Activated T-helper 1 cell treated with anti-CD3 and anti-CD28 coated beads, Interleukin-2, amount 50 U/mL, for 16 hours (primary cell): ENCODE data around the gene PRSS57.
"Not testable (repeated sequence)": the region's sequence is repeated elsewhere in the genome, so short reads cannot be mapped to it uniquely, and the experiment has no call there.

Source experiments
- DNase-seq, 2 donors: peaks; one replicate each; pipeline ENCODE4 v3.0.0-alpha.2; 2020; ENCODE audit warnings: low read depth in 1 of 2, low spot score in 1 of 2

Gene PRSS57

DNA sequence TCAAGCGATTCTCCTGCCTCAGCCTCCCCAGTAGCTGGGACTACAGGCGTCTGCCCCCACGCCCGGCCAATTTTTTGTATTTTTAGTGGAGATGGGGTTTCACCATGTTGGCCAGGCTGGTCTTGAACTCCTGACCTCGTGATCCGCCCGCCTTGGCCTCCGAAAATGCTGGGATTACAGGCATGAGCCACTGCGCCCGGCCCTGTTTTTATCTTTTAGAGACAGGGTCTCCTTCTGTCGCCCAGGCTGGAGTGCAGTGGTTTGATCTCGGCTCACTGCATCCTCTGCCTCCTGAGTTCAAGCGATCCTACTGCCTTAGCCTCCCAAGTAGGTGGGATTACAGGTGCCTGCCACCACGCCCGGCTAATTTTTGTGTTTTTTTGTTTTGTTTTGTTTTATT lies 3.3 kb upstream of the PRSS57 start:
- not testable (repeated sequence) for DNase-seq

DNA sequence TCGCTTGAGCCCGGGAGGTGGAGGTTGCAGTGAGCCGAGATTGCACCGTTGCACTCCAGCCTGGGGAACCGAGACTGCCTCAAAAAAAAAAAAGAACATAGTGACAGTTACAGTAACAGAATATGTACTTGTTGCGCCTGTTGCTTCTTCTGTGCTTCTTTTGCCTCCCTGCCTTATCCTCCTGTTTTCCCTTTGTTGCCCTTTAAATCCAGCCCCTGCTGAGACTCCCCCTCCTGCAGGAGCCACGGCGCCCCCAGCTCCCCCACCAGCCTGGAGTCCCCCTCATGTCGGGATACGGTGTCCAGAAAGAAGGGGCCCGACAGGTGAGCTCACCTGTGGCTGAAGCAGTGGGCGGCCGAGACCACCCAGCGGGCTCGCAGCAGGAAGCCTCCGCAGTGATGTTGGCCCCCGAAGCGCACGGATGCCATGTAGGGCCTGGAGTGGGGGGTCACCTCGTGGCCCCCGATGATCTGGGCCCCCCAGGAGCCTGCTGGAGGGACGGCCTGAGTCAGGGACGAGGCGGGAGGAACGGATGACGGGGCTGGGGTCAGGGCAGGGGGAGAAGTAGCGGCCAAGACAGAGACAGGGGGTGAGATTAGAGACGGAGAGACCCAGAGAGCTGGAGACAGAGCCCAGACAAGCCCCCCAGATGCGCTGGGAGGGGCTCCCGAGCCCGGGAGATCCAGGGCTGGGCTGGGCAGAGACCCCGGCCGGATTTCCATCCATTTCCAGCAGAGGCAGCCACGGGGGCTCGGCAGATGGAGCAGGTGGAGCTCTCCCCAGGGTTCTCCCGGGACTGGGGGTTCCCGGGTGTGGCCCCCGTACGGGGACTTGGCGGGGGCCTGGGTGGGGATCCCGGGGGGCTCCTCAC lies 536 bp downstream of the PRSS57 start:
- DNase-seq, result no peak

DNA sequence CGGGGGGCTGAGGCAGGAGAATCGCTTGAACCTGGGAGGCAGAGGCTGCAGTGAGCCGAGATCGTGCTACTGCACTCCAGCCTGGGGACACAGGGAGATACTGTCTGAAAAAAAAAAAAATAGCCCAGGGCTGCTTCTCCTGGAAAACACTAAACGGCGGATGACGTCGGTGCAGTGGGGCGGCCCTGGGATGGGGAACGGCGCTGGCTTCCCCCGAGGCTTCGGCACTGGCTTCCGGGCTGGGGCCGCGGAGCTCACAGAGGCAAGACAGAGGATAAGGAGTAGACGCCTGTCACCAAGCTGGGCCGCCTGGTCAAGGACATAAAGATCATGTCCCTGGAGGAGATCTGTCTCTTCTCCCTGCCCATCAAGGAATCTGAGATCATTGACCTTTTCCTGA lies 5.0 kb downstream of the PRSS57 start:
- no peak for DNase-seq

DNA sequence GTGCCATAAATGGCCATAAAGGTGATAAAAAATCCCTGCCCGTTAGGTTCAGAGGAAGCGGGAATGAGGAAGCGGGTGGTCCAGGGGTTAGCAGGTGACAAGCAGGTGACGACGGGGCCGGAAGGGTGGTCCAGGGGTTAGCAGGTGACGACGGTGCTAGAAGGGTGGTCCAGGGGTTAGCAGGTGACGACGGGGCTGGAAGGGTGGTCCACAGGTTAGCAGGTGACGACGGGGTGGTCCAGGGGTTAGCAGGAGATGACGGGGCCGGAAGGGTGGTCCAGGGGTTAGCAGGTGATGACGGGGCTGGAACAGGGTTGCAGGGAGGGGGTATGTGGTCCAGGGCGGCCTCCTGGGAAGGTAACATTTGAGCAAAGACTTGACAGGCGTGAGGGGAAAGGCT lies 6.3 kb downstream of the PRSS57 start:
- DNase-seq, result no peak

DNA sequence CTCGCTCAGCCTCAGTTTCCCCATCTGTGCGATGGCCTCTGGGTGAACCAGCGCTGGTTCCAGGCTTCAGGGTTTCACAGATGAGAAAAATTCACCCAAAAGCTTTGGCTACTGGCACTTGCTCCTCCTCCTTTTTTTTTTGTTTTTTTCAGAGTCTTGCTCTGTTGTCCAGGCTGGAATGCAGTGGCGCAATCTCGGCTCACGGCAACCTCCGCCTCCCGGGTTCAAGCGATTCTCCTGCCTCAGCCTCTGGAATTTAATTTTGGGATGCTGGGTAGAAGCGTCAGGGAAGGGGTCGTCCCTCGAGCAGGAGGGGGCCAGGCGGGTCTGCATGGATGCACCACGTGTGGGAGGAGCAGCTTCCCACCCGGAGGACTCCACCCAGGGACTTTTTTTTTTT lies 7.0 kb downstream of the PRSS57 start:
- no peak for DNase-seq

DNA sequence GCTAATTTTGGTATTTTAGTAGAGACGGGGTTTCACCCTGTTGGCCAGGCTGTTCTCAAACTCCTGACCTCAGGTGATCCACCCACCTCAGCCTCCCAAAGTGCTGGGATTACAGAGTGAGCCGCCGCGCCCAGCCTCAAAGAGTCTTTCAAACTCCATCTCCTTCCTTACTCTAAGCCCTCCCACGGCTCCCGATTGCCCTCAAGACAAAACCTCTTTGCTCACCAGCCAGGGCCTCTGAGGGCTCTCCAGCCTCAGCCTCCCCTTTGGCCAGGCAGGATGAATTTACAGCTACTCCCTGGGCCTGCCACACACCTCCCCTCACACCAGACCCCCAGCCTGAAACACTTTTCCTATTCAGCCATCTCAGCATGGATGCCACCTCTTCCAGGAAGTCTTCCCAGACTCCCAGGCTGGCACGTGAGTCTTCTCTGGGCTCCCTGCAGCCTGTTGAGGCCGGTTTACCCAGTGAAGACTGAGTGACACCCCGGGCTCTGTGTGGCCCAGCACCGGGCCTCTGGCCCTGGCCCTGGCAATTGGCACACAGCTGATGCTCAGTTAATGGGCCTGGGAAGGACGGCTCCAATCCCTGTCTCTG lies 7.6 kb downstream of the PRSS57 start:
- no peak for DNase-seq

DNA sequence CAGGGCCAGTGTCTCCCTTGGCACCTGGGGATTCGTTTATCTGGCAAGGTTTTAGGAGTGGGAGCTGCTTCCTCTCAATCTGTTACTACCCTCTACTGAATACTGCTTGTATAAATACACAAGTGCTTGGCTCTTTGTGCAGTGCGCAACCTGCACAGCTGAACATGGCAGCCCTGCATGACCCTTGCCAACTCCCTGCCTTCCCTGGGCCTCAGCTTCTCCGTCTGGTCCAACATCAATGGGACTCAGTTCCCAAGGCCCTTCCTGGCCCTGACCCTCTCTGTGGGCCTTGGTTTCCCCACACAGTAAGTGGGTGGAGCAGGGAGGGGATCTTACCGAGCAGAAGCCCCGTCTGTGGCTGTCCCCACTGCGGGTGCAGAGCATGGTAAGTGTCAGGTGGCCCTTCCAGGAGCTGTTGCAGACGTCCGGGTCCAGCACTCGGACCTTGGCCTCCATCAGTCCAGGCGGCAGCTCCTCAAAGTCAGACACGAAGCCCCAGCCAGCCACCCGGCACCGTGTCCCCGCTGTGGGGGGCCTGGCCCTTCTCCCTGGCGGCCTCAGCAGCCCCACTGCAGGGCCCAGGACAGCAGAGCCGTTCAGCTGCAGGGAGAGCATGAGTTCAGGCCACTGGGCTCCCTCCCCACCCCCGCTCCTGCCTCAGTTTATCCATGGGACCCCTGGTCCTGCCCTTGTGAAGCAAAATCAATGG lies 8.5 kb downstream of the PRSS57 start:
- no peak for DNase-seq

DNA sequence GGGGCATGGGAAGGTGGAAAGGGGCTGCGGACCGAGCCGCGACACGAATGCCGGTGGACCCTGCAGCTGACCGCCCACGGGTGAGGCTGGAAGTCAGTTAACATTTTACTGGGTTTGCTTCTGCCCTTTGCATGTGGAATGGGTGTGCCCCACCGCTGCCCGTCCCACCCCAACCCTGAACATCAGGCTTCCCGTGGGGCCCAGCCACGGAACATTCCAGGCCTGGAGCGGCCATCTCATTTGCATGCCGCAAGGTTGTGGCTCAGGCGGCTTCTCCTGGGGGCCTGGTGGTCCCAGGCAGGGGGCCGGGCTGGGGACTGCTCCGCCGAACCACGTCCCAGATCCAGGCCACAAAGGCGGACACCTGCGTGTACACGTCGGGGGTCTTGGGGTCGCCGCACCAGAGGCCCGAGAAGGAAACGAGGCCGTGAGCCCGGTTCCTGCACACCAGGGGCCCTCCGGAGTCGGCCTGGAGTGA lies 9.8 kb downstream of the PRSS57 start:
- DNase-seq, result no peak

DNA sequence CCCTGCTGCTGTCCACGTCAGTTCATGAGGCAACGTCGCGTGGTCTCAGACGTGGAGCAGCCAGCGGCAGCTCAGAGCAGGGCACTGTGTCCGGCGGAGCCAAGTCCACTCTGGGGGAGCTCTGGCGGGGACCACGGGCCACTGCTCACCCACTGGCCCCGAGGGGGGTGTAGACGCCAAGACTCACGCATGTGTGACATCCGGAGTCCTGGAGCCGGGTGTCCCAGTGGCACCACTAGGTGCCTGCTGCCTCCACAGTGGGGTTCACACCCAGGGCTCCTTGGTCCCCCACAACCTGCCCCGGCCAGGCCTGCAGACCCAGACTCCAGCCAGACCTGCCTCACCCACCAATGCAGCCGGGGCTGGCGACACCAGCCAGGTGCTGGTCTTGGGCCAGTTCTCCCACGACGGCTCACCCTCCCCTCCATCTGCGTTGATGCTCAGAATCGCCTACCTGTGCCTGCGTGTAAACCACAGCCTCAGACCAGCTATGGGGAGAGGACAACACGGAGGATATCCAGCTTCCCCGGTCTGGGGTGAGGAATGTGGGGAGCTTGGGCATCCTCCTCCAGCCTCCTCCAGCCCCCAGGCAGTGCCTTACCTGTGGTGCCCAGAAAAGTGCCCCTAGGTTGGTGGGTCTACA lies 12.5 kb downstream of the PRSS57 start:
- no peak for DNase-seq

DNA sequence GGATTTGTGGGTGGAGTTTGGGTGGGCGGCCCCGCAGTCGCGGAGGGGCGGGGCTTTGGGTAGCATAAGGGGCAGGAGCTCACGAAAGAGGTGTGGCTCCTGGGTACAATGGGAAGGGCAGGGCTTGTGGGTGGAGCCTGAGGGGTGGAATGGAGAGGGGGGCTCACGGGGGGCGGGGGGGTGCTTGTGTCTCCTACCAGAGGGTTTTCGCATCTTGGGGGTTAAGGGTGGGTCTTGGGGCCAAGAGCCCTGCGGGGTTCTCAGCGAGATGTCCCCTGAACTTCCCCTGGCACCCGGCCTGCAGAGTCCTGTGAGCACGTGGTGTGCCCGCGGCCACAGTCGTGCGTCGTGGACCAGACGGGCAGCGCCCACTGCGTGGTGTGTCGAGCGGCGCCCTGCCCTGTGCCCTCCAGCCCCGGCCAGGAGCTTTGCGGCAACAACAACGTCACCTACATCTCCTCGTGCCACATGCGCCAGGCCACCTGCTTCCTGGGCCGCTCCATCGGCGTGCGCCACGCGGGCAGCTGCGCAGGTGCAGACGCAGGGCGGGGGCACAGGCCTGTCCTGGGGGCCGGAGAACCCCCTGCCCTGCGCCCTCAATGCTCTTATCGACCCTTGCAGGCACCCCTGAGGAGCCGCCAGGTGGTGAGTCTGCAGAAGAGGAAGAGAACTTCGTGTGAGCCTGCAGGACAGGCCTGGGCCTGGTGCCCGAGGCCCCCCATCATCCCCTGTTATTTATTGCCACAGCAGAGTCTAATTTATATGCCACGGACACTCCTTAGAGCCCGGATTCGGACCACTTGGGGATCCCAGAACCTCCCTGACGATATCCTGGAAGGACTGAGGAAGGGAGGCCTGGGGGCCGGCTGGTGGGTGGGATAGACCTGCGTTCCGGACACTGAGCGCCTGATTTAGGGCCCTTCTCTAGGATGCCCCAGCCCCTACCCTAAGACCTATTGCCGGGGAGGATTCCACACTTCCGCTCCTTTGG lies 13.9 kb downstream of the PRSS57 start:
- DNase-seq, result no peak

DNA sequence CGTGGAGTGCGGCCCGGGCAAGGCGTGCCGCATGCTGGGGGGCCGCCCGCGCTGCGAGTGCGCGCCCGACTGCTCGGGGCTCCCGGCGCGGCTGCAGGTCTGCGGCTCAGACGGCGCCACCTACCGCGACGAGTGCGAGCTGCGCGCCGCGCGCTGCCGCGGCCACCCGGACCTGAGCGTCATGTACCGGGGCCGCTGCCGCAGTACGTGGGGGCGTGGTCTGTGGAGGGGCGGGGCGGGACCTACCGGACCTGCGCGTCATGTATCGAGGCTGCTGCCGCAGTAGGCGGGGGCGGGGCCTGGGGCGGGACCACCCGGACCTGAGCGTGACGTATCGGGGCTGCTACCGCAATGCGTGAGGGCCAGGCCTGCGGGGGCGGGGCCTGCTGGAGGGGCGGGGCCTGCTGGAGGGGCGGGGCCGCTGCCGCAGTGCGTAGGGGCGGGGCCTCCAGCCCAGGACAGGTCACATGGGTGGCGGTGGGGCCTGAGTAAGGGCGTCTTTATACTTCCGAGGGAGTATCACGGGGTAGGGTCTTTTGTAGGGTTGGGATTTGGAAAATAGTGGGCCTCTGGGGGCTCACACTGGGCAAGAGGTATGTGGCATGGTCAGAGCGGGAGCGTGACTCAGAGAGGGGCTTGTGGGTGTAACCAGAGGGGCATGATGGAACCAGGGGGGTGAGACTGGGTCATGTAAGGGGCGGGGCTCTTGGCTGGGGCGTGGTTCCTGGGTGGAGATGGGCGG lies 14.8 kb downstream of the PRSS57 start:
- peak; percentile 99 for DNase-seq

DNA sequence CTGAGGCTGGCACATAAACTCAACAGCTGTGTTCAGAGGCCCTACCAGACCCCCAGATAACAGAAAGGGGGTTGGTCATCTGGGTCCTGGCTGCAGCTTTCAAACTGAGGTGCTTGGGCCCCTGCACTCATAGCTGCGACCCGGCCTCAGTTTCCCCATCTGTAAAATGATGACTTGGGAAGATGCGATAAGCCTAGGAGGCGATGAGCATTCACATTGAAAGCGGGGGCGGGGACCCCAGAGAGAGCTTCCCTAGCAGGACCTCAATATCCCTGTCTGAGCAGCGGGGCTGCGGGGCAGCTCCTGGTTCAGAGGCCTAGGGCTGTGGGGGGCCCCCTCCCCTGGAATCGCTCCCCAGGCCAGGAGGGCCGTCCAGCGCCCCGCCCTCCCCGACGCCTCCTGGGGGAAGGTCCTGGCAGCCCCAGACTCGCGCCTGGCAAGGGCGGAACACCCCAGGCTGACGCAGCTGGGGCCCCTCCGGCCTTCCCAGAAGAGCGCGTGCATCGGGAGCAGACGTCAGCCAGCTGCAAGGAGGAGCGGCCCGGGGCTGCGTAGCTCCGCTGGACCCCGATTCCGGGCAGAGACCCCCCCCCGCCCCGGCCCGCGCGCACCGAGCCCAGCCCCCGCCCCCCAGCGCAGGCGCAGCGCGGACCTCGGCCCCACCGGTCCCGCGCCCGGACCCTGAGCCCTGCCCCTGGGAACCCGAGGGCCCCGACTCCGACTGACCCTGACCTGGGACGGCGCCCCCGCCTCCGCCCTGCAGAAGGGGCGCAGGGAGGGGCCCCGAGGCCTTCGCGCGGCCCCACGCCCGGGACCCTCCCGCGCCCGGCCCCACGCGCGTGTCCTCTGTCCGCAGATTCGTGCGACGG lies 15.6 kb downstream of the PRSS57 start:
- DNase-seq, result no peak

DNA sequence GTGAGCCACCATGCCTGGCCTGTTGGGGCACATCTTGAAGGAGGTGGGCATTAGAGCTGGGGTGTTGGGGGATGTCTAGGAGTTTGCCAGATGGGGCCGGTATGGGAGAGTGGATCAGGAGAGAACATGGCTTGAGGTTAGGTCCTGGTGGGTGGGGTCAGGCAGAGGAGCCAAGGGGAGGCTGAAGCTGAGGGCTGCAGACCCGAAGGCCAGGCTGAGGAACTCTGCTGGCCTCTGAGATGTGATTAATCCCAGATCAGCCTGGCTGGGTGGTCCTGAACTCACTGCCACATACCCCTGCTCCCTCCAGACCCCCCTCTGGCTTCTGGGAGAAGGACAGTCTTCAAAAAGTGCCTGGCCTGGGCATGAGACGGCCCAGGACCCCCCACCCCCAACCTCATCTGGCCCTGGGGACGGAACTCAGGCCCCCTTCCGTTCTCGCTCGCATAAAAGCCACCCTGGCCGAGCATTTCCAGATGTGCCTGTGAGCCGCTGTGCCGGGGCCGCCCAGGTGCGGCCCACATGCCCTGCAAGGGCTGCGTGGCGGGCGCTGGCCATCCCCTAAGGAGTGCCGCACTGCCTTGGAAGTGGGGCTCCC lies 16.4 kb downstream of the PRSS57 start:
- DNase-seq, result no peak

DNA sequence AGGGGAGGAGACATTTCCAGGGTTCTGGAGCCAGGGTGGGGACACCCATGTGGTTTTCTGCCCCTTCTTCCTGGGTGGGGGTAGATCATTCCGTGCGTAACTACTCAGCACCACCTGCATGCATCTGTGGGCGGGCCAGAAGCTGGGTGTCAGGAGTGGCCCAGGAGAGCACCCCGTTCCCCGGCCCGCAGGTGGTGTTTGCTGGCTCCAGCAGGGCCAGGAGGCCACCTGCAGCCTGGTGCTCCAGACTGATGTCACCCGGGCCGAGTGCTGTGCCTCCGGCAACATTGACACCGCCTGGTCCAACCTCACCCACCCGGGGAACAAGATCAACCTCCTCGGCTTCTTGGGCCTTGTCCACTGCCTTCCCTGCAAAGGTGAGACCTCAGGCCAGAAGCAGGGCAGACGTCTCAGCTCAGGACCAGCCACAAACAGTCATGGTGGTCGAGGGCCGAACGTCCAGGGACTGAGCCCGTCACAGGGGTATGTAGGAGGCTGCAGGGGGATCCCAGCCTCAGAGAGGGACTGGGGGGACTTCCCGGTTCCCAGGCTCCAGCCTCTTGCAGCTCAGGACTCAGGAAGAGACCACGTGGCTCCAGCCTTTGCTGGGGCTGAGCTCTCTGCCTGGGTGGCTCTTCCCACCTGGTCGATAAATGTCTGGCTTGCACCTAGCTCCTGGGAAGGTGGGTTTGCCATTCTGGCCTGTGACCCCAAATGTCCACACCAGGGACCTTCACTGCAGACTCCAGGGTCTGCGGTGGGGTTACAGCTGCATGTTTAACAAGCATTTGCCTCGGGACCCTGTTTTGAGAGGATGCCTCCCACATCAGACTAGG lies 17.4 kb downstream of the PRSS57 start:
- DNase-seq, result no peak

DNA sequence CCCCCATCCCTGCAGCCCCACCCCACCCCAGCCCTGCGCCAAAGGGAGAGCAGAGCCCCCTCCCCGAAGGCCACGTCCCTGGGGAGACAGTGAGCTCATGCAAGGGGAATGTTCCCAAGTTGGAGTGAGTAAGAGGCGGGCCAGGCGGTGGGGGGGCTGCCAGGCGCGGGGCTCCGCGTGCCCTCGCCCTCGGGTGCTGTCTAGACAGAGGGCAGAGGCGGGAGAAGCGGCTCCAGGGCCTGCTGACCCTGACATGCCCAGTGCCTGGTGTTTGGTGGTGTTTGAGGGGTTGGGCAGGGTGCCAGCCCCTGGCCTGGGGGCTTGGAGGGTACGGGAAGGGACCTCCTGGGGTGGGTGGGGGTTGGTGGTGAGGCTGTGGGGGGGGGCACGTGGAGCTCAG lies 18.1 kb downstream of the PRSS57 start:
- no peak for DNase-seq

DNA sequence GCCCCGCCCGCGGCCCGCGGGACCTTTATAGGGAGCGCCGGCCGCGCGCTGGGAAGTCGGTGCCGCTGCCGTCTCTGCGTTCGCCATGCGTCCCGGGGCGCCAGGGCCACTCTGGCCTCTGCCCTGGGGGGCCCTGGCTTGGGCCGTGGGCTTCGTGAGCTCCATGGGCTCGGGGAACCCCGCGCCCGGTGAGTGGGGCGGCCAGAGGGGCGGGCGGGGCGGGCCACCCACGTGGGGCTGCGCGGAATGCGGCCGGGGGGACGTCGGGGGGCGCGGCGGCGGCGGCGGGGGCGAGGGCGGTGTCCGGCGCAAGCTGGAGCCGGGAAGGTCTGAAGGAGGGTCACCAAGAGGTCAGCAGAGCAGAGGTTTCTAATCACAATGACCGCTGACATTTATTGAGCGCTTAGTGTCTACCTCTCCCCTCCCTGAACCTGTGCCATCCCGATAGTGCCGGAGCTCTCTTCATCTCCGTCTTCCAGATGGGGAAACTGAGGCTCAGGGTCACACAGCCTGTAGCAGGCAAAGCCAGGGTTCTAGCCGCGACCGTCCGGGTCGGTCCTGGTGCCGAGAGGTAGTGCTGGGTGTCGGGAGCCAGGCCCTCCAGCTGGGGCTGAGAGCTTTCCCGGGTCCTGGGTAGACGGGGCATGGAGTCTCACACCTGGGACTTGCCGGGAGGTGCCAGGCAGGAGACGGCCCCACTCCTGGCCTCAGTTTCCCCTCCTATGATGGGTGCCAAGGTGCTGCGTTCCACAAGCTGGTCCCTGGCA lies 18.7 kb downstream of the PRSS57 start, which contains the start of gene FSTL3:
FSTL3 (plus strand) TSS at position 54 of the 767 bp plus-strand sequence; CDS start at position 86, 32 bp downstream.
- DNase-seq, result no peak

DNA sequence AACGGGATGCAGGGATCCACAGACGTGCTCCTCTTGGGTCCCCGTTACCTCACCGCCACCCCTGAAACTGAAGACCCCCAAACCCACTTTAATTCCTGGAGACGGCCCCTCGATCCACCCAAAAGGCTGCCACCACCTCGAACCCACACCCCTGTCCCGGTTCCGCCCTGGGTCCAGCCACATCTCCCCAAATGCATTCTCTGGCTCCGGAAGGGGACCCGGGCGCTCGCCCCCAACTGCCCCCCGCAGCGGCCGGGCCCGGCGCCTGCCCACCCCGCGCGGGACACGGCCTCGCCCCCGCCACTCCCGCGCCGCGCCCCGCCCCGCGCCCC lies 19.3 kb downstream of the PRSS57 start:
- no peak for DNase-seq
